Measurements from ENCODE around the gene CSMD2.

Gene CSMD2

GRCh38 chr1:33850481-33850880 is 314.5 kb downstream of the CSMD2 start:
- Histone ChIP-seq H3K9ac (ENCODE audit: low read length) (no peak overlapping the region), H3K36me3 (ENCODE audit: control insufficient read depth, insufficient read depth, low read length) (no peaks in the 10 kb centered on the region), H3K9me3 (ENCODE audit: control insufficient read depth, insufficient read depth, low read depth, low read length) (no peaks in the 10 kb centered on the region), H3K4me1 (ENCODE audit: control insufficient read depth, insufficient read depth, low read length) (peaks cover 4% of the 10 kb centered on the region; the same call in 1 of the 2 replicates), H3K4me3 (ENCODE audit: low read depth, low read length) (no peak overlapping the region), H3K27ac (ENCODE audit: low read depth, low read length) (no peak overlapping the region), H3K27me3 (ENCODE audit: control insufficient read depth, insufficient read depth, low read length) (no peaks in the 10 kb centered on the region)

GRCh38 chr1:33849211-33849610 is 315.8 kb downstream of the CSMD2 start:
- Histone ChIP-seq H3K27me3 (ENCODE audit: control insufficient read depth, insufficient read depth, low read length) (no peaks in the 10 kb centered on the region), H3K27ac (ENCODE audit: low read depth, low read length) (no peak overlapping the region), H3K9ac (ENCODE audit: low read length) (no peak overlapping the region), H3K36me3 (ENCODE audit: control insufficient read depth, insufficient read depth, low read length) (no peaks in the 10 kb centered on the region), H3K4me3 (ENCODE audit: low read depth, low read length) (no peak overlapping the region), H3K9me3 (ENCODE audit: control insufficient read depth, insufficient read depth, low read depth, low read length) (no peaks in the 10 kb centered on the region), H3K4me1 (ENCODE audit: control insufficient read depth, insufficient read depth, low read length) (peaks cover 4% of the 10 kb centered on the region; the same call in 1 of the 2 replicates)

GRCh38 chr1:33848205-33848937 is 316.7 kb downstream of the CSMD2 start:
- Histone ChIP-seq H3K27me3 (ENCODE audit: control insufficient read depth, insufficient read depth, low read length) (no peaks in the 10 kb centered on the region), H3K36me3 (ENCODE audit: control insufficient read depth, insufficient read depth, low read length) (no peaks in the 10 kb centered on the region), H3K4me3 (ENCODE audit: low read depth, low read length) (no peak overlapping the region), H3K9ac (ENCODE audit: low read length) (no peak overlapping the region), H3K4me1 (ENCODE audit: control insufficient read depth, insufficient read depth, low read length) (peaks cover 4% of the 10 kb centered on the region; the same call in 1 of the 2 replicates), H3K9me3 (ENCODE audit: control insufficient read depth, insufficient read depth, low read depth, low read length) (no peaks in the 10 kb centered on the region), H3K27ac (ENCODE audit: low read depth, low read length) (no peak overlapping the region)

GRCh38 chr1:33846861-33847260 is 318.2 kb downstream of the CSMD2 start:
- Histone ChIP-seq H3K4me3 (ENCODE audit: low read depth, low read length) (no peak overlapping the region), H3K36me3 (ENCODE audit: control insufficient read depth, insufficient read depth, low read length) (no peaks in the 10 kb centered on the region), H3K4me1 (ENCODE audit: control insufficient read depth, insufficient read depth, low read length) (peaks cover 4% of the 10 kb centered on the region; the same call in 1 of the 2 replicates), H3K27ac (ENCODE audit: low read depth, low read length) (no peak overlapping the region), H3K9me3 (ENCODE audit: control insufficient read depth, insufficient read depth, low read depth, low read length) (no peaks in the 10 kb centered on the region), H3K9ac (ENCODE audit: low read length) (no peak overlapping the region), H3K27me3 (ENCODE audit: control insufficient read depth, insufficient read depth, low read length) (no peaks in the 10 kb centered on the region)

GRCh38 chr1:33844166-33844565 is 320.9 kb downstream of the CSMD2 start:
- H3K36me3 ChIP-seq (ENCODE audit: control insufficient read depth, insufficient read depth, low read length) = no peaks in the 10 kb centered on the region
- H3K27ac ChIP-seq (ENCODE audit: low read depth, low read length) = no peak overlapping the region
- H3K4me3 ChIP-seq (ENCODE audit: low read depth, low read length) = no peak overlapping the region
- no peaks in the 10 kb centered on the region for H3K9me3 ChIP-seq (ENCODE audit: control insufficient read depth, insufficient read depth, low read depth, low read length)
- H3K4me1 ChIP-seq (ENCODE audit: control insufficient read depth, insufficient read depth, low read length) = peaks cover 4% of the 10 kb centered on the region; the same call in 1 of the 2 replicates
- H3K27me3 ChIP-seq (ENCODE audit: control insufficient read depth, insufficient read depth, low read length) = no peaks in the 10 kb centered on the region
- H3K9ac ChIP-seq (ENCODE audit: low read length) = no peak overlapping the region

- Histone ChIP-seq H3K9me3 (ENCODE audit: control insufficient read depth, insufficient read depth, low read depth, low read length) (peaks cover 2% of the 10 kb centered on the region; the same call in 1 of the 2 replicates), H3K4me3 (ENCODE audit: low read depth, low read length) (no peak overlapping the region), H3K36me3 (ENCODE audit: control insufficient read depth, insufficient read depth, low read length) (no peaks in the 10 kb centered on the region), H3K27ac (ENCODE audit: low read depth, low read length) (no peak overlapping the region), H3K4me1 (ENCODE audit: control insufficient read depth, insufficient read depth, low read length) (no peaks in the 10 kb centered on the region), H3K9ac (ENCODE audit: low read length) (no peak overlapping the region), H3K27me3 (ENCODE audit: control insufficient read depth, insufficient read depth, low read length) (no peaks in the 10 kb centered on the region)
Measured at GRCh38 chr1:33842348-33842747, 322.7 kb downstream of the CSMD2 start.

GRCh38 chr1:33841494-33841893 is 323.5 kb downstream of the CSMD2 start:
- Histone ChIP-seq H3K9me3 (ENCODE audit: control insufficient read depth, insufficient read depth, low read depth, low read length) (peaks cover 10% of the 10 kb centered on the region; the same call in 1 of the 2 replicates), H3K27ac (ENCODE audit: low read depth, low read length) (no peak overlapping the region), H3K27me3 (ENCODE audit: control insufficient read depth, insufficient read depth, low read length) (no peaks in the 10 kb centered on the region), H3K4me1 (ENCODE audit: control insufficient read depth, insufficient read depth, low read length) (no peaks in the 10 kb centered on the region), H3K9ac (ENCODE audit: low read length) (no peak overlapping the region), H3K4me3 (ENCODE audit: low read depth, low read length) (no peak overlapping the region), H3K36me3 (ENCODE audit: control insufficient read depth, insufficient read depth, low read length) (no peaks in the 10 kb centered on the region)

GRCh38 chr1:33837635-33838034 is 327.4 kb downstream of the CSMD2 start:
- no peak overlapping the region for H3K9ac ChIP-seq (ENCODE audit: low read length)
- no peak overlapping the region for H3K4me3 ChIP-seq (ENCODE audit: low read depth, low read length)
- peaks cover 14% of the 10 kb centered on the region; the same call in 1 of the 2 replicates for H3K9me3 ChIP-seq (ENCODE audit: control insufficient read depth, insufficient read depth, low read depth, low read length)
- no peaks in the 10 kb centered on the region for H3K4me1 ChIP-seq (ENCODE audit: control insufficient read depth, insufficient read depth, low read length)
- no peaks in the 10 kb centered on the region for H3K36me3 ChIP-seq (ENCODE audit: control insufficient read depth, insufficient read depth, low read length)
- no peaks in the 10 kb centered on the region for H3K27me3 ChIP-seq (ENCODE audit: control insufficient read depth, insufficient read depth, low read length)
- no peak overlapping the region for H3K27ac ChIP-seq (ENCODE audit: low read depth, low read length)

GRCh38 chr1:33836911-33837310 is 328.1 kb downstream of the CSMD2 start:
- Histone ChIP-seq H3K4me1 (ENCODE audit: control insufficient read depth, insufficient read depth, low read length) (no peaks in the 10 kb centered on the region), H3K27me3 (ENCODE audit: control insufficient read depth, insufficient read depth, low read length) (no peaks in the 10 kb centered on the region), H3K27ac (ENCODE audit: low read depth, low read length) (no peak overlapping the region), H3K36me3 (ENCODE audit: control insufficient read depth, insufficient read depth, low read length) (no peaks in the 10 kb centered on the region), H3K9ac (ENCODE audit: low read length) (no peak overlapping the region), H3K9me3 (ENCODE audit: control insufficient read depth, insufficient read depth, low read depth, low read length) (peaks cover 14% of the 10 kb centered on the region; the same call in 1 of the 2 replicates), H3K4me3 (ENCODE audit: low read depth, low read length) (no peak overlapping the region)

- Histone ChIP-seq H3K9me3 (ENCODE audit: control insufficient read depth, insufficient read depth, low read depth, low read length) (peaks cover 16% of the 10 kb centered on the region), H3K36me3 (ENCODE audit: control insufficient read depth, insufficient read depth, low read length) (no peaks in the 10 kb centered on the region; the same call in 1 of the 2 replicates), H3K4me1 (ENCODE audit: control insufficient read depth, insufficient read depth, low read length) (no peaks in the 10 kb centered on the region), H3K27ac (ENCODE audit: low read depth, low read length) (no peak overlapping the region), H3K4me3 (ENCODE audit: low read depth, low read length) (no peak overlapping the region), H3K27me3 (ENCODE audit: control insufficient read depth, insufficient read depth, low read length) (no peaks in the 10 kb centered on the region), H3K9ac (ENCODE audit: low read length) (no peak overlapping the region)
Measured at GRCh38 chr1:33828654-33829053, 336.4 kb downstream of the CSMD2 start.

- Histone ChIP-seq H3K9ac (ENCODE audit: low read length) (no peak overlapping the region), H3K36me3 (ENCODE audit: control insufficient read depth, insufficient read depth, low read length) (no peaks in the 10 kb centered on the region; the same call in 1 of the 2 replicates), H3K27me3 (ENCODE audit: control insufficient read depth, insufficient read depth, low read length) (no peaks in the 10 kb centered on the region), H3K9me3 (ENCODE audit: control insufficient read depth, insufficient read depth, low read depth, low read length) (peaks cover 16% of the 10 kb centered on the region), H3K4me1 (ENCODE audit: control insufficient read depth, insufficient read depth, low read length) (no peaks in the 10 kb centered on the region), H3K4me3 (ENCODE audit: low read depth, low read length) (no peak overlapping the region), H3K27ac (ENCODE audit: low read depth, low read length) (no peak overlapping the region)
Measured at GRCh38 chr1:33828059-33828458, 337.0 kb downstream of the CSMD2 start.
